GM21367 (cell line): Measurements from ENCODE around the gene RASSF8.

ENCODE experiments used
- ATAC-seq: cut with Tn5 transposase; IDR thresholded peaks from one replicate; pipeline ENCODE4 v1.9.1; 2021; ENCODE audit not compliant: unreplicated experiment

The RASSF8 gene

GRCh38 chr12:26027401-26027800 is 68.9 kb downstream of the RASSF8 start:
- ATAC-seq, result no peak

DNA sequence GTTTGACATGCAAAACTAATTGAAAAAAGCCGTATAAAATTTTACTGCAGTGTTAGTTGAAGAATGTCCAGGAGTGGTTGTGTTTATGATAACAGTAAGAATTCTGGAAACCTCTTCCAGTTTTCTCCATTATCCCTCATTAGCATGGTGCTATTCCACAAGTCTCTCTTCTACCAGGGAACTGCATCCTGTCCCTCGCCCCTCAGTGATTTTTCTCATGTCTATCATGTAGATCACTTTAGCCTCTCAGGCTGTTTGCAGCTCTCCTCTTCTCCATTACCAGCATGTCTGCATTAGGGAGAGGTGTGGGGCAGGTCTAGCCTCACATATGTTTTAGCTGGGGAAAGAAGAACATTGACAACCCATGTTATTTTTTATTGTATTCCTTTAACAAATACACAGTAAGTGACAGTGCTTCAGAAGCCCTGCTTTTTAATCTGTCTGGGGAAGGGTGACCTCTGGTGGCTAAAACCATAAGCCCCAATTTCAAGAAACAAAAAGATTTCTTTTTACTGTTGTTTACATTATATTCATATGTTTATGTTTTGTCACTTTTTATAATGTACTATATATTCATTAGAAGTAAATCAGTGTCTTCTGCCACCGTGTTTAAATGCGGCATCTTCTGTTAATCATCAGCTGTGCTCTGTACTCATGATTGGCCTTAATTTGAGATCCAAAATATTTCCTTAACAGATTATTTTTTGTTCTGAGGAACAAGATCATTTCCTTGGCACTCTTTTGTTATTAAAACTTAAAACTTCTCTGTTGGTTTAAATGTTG is 70.7 kb downstream of the RASSF8 start:
- no peak for ATAC-seq

GRCh38 chr12:26029736-26030022 is 71.2 kb downstream of the RASSF8 start:
- no peak for ATAC-seq

GRCh38 chr12:26030371-26030770 is 71.9 kb downstream of the RASSF8 start:
- ATAC-seq, result no peak

DNA sequence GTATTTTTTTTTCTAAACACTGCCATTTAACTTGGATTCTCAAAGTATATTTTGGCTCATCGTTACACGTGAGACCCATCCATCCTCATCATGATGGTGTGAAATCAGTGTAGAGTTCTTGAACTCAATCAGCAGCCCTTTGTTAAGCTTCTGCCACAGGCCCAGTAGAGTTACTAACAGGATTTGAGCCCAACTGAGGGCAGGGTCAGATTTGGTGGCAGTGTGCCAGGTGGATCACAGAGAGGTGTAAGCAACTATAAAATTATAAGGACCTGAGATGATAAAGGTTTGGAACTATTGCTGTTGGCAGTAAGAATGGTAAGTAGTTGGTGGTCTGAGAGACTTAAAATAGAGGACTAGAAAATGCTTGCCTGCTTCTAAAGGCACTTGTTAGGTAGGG is 72.8 kb downstream of the RASSF8 start:
- ATAC-seq, result no peak

DNA sequence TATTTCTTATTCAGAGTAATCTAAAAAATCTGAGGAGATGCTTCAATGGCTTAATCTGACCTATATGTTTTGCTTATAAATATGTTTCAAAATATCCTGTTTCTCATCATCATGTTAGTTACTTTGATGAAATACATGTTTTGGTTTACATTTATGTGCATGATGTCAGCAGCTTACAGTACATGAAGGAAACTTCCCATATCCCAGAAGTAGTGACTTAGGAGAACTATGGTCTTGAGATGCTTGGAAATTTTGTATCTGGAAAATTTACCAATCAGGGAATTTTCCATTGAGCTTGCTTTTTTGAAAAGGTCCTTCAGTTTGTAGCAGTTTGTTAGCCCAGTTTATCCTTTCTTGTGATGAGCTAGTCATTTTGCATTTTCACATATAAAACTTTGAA is 73.3 kb downstream of the RASSF8 start:
- no peak for ATAC-seq

DNA sequence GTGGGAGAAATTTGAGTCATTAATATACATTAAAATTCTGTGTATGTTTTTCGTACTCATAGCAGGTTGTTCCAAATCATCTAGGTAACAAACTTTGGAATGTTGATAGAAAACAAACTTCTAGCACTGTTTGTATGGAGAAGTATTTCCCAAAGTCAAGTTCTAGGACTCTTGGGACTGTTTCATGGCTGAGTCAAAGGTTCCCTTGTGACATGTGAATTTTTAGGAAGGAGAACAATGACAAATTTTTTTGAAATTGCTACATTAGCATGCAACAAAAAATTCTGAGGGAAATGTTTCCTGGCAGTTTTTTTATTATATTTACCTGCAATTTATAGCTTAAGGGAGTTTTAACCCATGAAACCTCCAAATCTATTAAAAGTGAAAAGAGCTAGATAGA is 73.8 kb downstream of the RASSF8 start:
- ATAC-seq, result no peak

DNA sequence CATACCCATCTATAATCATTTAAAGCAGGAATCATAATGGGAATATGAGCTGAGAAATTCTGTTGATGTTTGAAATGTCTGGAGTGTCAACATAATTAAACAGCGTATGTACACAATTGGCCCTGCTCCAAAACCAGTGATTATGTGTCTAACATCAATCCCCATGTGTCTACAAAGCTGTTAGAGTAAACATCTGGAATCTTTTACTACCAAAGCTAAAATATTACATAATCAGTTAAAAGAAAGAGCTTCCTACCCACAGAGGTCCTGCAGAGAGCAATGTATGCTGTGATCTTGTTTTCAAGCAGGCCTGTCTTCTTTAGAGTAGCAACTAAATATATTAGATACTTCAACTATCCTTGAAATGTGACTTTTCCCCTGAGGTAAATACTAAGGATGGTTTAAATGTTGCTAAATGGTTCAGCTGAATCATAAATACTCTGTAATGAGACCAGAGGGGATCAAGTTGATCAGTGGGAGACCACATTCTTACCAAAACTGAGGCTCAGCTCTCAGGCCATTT is 74.3 kb downstream of the RASSF8 start:
- ATAC-seq, result no peak

GRCh38 chr12:26034371-26035142 is 76.1 kb downstream of the RASSF8 start:
- ATAC-seq, result no peak

GRCh38 chr12:26036877-26037276 is 78.4 kb downstream of the RASSF8 start:
- ATAC-seq, result no peak

GRCh38 chr12:26037615-26038220 is 79.2 kb downstream of the RASSF8 start:
- no peak for ATAC-seq

DNA sequence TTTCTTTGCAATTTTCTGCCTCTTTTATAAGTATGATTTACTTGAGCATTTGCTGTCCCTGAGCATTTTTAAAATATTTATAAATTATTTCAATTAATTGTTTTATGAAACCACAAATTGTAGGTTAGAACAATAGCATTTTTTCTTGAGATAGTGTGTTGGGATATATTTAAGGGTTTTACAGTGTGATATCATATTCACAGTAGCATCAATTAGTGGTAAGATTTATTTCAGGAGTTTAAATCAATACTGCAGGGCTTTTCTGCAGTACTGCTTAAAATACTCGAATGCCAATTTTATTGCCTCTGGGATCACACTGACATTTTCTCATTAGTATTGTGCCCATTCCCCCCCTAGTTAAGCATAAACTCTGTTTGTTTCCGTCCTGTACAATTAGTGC is 84.2 kb downstream of the RASSF8 start:
- ATAC-seq, result no peak

- no peak for ATAC-seq
Observed at GRCh38 chr12:26043135-26044006, 84.9 kb downstream of the RASSF8 start.

DNA sequence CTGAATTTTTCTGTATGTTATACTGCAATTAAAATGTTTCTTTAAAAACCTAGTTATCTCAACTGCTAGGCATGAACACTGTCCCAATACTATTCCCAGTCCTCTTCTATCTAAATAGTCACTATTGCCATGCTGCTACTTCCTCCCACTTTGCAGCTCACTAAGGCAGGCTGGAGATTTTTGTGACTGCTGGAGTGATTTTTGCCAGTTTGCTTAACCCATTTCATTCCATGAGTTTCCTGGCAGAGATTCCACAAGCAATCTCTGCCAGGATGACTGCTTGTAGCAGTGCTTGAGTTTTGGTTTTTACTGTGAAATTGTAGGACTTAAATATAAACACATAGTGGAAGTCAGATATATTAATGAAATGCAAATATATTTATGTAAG is 85.5 kb downstream of the RASSF8 start:
- ATAC-seq, result no peak

GRCh38 chr12:26044592-26044991 is 86.1 kb downstream of the RASSF8 start:
- ATAC-seq, result no peak

DNA sequence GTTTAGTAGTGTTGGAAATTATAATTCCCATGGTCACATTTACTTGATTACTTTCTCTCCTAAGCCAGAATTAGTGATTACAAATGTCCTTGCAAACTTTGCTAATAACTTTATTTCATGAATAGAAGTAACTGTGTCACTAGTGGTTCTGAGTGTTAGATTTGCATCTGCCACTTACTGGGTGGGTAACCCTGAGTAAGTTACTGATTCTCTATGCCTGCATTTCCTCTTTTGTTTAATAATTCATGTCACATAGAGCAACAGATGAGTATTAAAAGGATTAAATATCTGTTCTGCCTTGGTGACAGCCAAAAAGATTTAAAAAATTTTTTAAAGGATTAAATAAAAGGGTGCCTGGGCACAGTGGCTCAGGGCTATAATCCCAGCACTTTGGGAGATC is 87.7 kb downstream of the RASSF8 start:
- no peak for ATAC-seq

GRCh38 chr12:26046906-26047305 is 88.4 kb downstream of the RASSF8 start:
- ATAC-seq, result no peak

DNA sequence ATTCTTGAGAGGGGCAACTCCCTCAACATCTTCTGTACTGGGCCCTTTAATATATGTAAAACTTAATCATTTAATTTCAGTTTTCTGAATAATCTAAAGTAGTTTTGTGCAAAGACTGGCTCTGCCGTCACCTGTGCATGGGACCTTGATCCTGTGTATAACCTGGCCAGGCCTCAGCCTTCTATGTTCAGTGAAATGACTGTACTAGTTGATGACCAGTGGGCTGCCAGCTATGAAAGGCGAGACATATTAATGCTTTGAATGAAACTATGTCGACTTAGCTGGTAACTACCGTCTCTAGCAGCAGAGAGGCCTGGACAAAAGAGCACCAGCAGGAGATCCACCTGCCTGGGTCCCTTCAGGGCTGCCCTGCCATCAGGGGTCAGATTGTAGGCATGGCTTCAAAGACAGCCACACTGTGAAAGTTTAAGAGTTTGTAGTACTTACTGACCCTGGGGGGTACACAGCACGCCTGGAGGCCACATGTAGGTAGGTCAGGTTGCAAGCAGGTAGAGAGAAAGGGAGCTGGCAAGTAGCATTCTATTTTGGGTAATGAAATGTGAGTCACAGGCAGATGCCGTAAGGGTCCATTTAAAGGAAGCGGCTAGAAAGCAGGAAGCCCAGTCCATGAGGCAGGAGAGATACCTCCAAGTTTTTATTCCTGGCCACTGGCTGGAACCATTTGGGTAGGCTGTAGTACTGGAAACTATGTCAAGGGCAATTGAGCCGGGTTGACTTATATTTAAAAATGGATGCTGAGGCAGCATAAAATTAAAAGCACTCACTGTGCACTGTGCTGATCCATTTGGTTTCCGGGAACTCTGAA is 89.1 kb downstream of the RASSF8 start:
- no peak for ATAC-seq

DNA sequence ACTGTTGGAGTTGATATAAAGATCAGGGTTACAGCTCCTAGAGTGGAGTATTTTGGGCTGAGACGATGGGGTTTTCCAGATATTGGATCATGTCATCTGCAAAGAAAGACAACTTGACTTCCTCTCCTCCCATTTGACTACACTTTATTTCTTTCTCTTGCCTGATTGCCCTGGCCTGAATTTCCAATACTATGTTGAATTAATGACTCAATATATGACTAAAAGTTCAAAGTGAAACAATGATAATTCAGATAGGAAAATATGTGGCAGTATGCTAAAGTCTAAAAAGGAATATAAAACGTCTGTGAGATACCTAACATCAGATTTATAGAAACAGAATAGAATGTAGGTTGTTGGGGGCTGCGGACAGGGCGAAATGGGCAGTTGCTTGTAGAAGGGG is 94.2 kb downstream of the RASSF8 start:
- ATAC-seq, result no peak

DNA sequence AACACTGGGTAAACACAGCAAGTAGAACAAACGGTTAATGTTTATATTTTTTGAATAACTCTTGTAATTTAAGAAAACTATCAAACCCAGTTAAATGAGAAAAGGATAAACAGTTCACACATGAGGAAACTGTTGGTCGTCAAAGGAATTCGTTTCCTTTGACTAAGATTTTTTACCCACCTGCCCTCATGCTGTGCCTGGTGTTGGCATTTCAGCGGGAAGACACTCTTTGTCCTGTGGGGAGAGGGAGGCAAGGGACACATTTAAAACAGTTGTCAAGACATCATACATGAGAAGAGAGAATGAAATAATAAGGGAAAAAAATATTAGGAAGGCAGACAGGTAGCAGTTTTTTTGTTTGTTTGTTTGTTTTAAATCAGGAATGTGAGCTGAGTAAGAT is 95.9 kb downstream of the RASSF8 start:
- ATAC-seq, result no peak
